T1000 (cell line): ENCODE measurements around the gene NR1D2.
"Not testable (repeated sequence)": the region's sequence is repeated elsewhere in the genome, so short reads cannot be mapped to it uniquely, and the experiment has no call there.

ENCODE experiments used
- DNase-seq: peaks from one replicate; lab custom pipeline; 2025; ENCODE audit warnings: mixed read lengths; lab: John Stamatoyannopoulos, UW

NR1D2 gene

DNA sequence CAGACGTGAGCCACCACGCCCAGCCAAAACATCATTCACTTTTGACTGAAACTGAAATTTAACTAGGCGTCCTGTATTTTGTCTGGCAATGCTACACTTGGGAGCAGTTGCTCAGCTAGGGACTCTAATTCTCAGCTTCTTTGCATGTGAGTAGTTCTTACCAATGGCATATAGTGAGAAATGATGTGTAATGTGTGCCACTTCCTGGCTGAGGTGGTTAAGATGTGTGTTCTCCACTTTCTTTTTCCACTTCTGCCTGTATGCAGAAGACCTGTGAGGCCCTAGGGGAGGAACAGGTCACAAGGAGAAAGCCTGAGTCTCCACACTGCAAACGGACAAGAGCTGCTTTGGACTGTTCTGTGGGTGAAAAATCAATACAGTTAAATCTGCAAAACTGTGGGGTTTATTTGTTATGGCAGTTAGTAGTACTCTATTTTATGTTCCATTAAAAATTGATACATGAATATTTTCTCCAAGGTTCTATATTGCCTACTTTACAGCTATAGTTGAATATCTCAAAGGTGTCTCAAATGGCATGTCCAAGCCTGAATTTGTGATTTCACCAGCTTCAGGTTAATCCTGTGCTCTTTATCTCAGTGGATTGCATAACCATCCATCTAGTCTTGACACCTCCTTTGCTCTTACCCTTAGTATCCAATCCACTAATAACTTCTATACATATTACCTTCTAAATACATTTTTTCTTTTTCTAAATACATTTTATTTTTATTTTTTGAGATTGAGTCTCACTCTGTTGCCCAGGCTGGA is 59.3 kb downstream of the NR1D2 start:
- no peak for DNase-seq

DNA sequence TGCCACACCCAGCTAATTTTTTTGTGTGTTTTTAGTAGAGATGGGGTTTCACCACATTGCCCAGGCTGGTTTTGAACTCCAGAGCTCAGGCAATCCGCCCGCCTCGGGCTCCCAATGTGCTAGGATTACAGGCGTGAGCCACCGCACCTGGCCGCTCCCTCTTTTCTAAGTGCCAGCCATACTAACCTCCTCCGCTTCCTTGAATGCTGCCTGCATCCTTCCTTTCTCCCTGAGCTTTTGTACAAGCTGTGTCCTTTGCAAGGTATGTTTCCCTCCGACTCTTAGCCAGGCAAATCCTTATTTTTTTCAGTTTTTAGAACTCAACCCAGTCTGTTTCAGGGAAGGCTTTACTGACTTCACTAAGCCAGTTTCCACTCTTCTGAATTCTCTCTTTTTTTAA is 60.6 kb downstream of the NR1D2 start:
- DNase-seq, result no peak

DNA sequence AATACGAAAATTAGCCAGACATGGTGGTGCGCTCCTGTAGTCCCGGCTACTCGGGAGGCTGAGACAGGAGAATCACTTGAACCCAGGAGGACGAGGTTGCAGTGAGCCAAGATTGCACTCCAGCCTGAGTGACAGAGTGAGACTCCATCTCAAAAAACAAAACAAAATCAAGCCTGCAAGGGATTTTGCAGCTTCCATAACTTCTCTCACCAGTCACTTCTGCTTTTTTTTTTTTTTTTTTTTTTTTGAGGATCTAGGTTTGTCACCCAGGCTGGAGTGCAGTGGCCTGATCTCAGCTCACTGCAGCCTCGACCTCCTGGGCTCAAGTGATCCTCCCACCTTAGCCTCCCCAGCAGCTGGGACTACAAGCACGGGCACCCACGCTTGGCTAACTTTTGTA is 65.7 kb downstream of the NR1D2 start:
- DNase-seq, result not testable (repeated sequence)

DNA sequence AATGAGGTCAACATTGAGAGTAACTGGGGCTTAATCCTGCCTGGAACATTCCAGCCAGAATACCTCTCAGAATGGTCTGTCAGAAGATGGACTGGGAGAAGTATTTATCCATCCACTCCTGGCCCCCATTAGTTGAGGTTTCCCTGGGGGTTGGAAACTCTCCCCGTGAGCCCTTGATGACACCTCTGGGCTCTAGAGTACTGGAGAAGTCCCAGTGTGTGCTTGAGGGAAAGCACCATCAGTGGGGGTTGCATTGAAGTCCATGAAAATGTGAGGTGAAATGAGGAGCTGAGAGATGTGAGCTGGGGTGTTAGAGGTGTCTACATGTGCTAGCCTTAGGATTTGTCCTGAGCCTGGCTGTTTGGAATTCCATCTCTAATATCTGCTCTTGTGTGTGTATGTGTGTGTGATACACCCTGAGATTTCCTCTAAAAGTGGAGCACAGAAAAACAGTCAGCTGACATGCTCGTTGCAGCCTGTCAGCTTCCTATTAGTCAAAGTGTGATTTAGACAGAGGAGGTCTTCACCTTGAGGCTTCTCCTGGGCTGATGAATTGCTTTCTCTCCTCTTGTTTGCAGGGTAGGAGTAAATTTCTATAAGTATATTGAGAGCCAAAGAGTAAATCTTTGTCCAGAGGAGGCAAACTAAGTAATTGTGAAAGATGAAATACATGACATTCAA is 67.6 kb downstream of the NR1D2 start:
- no peak for DNase-seq

DNA sequence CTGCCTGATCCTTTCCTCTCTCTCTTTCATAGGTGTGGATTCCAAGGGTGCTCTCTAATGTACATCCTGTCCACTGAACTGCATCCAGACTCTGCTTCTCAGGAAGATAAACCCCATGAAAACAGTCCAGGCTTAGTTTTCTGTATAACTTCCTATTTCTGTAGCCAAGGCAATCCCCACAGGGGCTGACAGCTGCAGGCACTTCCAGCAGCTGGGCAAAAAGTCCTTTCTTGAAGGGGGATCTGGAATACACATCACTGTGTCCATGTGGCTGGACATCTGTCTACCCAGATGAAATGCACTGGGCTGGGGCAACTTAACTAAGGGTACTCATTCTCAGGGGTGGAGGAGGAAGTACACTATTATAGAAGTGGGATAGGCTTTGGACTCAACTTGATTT is 72.2 kb downstream of the NR1D2 start:
- no peak for DNase-seq

DNA sequence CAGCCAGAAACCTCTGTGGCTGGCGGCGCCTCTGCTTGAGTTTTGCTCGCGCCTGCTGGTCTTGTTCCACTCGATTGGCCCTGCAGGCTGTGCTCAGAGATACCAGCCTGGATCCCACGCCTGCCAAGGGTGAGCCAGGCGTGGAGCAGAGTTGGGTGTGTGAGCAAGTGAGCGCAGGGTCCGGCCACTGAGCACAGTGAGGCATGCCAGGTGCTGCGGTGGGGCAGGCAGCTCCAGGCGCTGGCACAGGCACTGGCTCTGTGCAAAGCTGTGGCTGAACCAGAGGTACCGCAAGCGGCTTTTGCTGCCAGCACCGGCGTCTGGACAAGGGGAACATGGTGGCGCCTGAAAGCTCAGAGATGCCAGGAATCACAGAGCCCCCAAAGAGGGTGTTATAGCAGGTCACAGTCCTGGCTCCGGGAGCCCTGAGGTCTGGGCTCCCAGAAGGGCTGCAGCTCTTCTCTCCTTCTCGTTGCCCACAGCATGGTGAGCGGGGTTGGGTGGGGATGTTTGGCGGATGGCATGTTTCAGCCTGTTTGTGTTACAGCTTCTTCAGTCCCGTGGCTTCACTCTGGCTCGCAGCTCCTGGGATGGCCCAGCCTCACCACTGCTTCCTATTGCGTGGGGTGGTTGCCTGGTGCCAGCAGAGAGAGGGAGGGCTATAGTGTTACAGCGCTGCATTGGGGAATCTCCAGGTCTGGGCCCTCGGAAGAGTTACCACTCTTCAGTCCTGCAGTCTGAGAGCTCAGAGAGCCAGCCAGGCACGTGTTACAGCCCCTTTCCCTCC is 73.9 kb downstream of the NR1D2 start:
- no peak for DNase-seq

DNA sequence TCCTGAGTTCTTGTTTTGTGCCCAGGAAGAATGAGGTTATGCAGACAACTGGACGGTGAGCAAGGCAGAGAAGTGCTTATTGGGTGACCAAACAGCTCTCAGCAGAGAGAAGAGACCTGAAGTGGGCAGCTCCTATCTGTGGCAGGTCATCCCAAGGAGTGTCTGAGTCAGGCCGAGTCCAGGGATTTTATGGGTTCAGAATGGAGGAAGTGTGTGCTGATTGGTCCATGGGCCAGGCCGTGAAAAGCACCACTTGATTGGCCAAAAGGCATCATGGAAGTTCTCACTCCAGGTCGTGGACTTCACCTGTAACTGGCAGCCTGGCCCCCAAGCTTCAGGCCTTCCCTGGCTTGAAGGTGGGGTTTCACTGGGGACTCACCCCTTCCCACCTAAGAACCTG is 74.5 kb downstream of the NR1D2 start:
- no peak for DNase-seq

DNA sequence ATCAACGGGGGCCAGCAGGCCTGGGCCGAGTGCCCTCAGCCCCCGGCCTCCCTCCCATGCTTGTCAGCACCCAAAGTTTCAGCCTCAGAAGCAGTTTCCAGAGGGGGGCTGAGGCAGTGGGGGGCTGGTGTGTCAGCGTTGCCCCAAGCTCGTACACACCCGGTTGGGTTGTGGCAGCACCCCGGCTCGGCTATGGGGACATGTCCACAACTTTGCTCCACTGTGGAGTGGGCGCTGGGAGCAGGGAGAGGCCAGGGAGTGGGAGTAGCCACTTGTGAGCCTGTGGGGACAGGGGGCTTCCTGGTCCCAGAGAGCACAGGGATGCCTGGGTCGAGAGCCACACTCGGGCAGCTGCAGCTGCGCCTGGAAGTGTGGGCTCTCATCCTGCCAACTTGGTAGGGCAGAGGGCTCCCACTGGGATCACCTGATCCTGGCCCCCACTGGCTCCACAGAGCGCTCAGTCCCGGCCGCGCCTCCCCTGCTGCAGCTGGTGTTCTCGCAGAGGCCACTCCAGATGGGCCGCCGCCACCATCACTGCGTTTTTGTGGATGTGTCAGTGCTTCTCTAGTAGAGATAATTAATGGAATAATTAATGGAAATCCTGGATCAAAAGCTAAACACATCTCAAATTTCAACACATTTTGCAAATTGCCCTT is 75.1 kb downstream of the NR1D2 start:
- no peak for DNase-seq

DNA sequence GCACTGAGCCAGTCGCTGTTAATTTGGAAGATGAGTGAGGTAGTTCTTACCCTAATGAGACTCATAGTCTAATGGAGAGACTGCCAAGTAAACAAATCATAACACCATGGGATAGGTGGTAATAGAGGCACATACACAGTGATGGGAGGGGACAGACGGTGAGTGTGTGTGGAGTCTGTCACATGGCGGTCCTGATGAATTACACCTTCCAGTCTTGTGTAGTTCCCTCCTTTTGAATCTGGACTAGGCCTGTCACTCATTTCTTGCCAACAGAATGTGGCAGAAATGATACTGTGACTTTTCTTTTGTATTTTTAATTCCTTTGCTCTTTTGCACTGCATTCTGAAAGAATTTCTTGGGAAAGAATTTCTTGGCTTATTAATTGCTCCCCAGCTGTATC is 78.1 kb downstream of the NR1D2 start:
- DNase-seq, result no peak

DNA sequence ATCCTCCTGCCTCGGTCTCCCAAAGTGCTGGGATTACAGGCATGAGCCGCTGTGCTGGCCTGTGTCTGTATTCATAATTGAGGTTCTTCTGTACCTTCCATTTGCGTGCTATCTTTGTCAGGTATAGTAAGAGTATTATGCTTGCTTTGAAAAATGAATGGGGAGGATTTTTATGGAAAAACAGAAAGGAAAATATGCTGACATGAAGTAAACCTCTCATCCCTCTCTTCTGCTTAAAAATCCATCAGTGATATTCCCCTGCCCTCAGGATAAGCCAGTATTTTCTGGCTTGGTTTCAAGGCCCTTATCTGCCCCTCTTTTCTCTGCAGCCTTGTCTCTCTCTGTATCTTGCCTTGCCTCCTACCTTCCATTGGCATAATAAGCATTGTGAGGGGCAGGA is 80.7 kb downstream of the NR1D2 start:
- DNase-seq, result no peak

DNA sequence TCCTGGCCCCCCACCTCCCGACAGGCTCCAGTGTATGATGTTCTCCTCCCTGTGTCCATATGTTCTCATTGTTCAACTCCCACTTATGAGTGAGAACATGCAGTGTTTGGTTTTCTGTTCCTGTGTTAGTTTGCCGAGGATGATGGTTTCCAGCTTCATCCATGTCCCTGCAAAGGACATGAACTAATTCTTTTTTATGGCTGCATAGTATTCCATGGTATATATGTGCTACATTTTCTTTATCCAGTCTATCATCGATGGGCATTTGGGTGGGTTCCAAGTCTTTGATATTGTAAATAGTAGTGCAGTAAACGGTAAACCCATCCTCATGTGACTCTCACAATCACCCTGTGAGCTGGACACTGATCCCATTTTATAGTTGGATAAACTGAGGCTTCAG is 81.6 kb downstream of the NR1D2 start:
- not testable (repeated sequence) for DNase-seq

DNA sequence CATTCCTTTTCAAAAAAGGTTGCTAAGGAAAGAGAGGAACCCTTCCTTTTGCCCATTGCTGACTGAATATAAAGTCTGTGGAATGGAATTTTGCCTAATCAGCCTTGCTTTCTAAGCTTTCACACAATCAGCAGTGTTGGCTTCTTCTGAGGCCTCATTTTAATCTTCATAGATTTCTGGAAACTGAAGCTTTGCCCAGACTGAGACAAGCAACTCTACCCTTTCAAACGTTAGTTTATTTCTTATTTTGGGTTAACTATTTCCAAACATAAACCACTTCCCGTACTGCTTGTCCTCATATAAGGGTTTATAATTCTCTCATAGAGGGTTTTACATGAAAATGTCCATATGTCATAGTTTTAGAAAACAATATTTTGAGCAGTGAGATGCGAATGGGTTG is 82.9 kb downstream of the NR1D2 start:
- no peak for DNase-seq
